Raji (cell line): ENCODE results near the gene NR4A1.
A peak's percentile ranks its signal among the peaks of the same experiment; 100 is the strongest.

Experiments used
- POLR2A ChIP-seq: IDR thresholded peaks from 2 replicates; pipeline ENCODE4 v1.6.1; 2011; ENCODE audit warnings: low read depth, low read length, control low read depth; ENCODE audit not compliant: insufficient read depth

NR4A1 gene

DNA sequence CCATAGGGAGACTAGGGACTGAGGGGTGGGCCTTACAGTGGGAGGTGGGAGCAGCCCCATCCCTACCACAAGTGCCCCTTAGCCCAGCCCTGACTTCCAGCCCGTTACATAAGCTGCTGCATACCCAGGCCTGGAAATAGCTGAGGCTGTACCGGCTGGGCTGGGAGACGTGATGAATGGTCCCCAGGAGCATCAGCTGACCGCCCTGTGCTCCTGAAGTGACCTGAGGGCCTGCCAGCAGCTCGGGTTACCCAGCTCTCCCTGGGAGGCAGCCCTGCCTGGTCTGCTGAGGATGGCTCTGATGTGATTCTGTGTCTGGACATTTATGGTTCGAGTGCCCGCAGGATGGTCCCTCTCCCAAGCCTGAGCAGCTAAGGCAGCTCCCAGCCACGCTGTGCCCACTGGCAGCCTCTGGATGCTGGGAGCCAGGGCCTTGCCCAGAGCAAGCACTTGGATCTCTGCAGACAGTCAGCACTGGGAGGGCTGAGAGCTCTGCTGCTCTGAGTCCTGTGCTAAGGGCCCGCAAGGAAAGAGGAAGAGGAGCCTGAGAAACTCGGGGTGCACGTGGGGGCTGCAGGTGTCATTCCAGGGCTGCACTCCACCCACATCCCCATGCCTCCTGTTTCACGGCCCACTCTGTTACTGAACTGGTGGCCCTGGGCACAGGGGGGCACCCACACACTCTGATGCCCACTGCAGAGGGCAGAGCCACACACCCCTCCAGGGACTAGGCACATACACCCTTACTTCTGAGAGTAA lies 24.0 kb upstream of the NR4A1 start:
- no peak for TF ChIP-seq POLR2A

DNA sequence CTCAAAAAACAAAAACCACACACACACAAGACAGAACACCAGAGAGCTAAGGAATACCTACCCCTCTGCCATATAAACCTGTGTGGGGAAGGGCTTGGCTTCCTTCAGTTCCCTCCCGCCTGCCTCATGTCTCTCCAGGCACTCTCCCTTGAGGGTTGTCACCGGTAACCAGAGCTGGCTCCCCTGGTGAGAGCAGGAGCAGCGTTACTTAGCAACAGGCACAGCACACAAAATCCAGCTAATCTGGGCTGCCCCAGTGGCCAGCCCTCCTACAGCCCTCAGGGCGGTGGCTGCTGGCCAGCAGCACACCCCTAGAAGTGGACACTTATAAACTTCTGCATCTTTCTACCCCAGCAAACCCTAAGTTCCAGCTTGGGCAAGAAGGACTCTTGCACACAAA lies 21.6 kb upstream of the NR4A1 start:
- TF ChIP-seq POLR2A = no peak

DNA sequence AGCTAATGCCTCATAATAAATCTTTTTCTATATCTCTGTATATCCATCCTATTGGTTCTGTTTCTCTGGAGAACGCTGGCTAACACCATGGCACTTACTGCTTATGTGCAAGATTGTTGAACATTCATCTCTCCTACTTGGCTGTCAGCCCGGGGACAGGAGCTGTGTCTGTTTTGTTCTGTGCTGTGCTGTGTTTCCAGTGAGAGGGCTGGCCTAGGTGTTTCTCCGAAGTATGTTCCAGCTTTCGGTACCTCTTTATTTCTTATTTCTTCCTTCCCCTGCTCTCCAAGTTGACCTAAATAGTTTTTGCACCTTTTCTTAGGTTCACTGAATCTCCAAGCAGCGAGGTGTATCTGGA lies 18.8 kb upstream of the NR4A1 start:
- no peak for TF ChIP-seq POLR2A

DNA sequence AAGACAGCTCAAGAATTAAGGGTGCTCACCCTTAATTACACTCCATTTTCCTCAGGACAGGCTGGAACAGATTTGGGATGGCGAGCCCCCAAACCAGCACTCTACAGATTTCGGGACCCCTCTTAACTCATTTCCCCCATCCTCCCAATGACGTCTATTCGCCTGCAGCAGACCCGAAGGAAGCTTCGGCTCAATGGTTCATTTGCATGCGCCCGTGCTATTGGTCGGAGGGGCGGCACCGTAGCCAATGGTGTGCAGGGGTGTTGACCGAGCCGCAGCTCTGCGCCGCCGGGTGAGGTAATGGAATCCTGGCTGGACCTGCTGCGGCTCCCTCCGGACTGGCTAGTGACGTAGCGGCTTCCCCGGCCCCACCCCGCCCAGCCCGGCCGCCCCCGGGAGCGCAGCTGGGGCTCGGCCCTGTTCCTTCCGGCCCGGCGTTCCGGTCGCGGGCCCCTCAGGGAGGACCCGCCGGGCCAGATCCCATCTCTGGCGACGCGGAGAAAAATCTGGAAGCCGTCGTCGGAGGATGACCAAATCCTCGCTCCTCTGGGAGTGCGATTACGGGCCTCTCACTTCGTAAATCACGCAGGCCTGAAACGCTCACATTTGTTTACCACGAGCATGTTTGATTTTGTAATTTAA lies 18.3 kb upstream of the NR4A1 start:
- peak; percentile 36; the same call in 1 of the 2 replicates for TF ChIP-seq POLR2A

DNA sequence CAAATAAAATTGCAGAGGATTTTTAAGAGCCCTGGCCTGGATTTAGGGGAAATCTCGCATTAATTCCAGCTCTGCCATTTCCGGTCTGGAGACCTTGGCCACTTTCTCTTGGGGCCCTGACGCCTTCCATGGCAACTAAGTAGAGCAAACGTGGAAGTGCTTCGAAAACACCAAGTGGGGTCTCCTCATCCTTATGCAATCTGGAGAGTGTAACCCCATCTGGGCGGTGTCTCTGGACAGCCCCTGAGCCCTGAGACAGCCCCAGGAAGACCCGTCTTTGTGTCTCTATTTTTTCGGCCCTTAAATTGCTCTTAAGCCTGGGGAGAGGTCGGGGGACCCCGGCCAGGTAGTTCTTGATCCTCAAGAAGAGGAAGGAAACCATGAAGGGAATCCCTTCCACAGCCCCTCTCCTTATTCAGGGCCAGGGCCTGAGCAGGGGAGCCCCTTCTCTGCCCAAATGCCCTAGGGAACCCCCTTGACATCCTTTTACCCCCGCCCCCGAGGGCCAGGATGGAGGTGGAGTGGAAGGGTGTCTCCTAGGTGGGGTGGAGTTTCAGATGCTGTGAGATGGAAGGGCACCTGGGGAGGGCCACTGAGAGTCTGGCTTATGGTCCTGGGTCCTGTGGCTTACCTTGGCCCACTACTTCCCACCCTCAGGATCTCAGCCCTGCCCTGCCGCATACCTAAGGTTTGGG lies 17.6 kb upstream of the NR4A1 start:
- no peak for TF ChIP-seq POLR2A

DNA sequence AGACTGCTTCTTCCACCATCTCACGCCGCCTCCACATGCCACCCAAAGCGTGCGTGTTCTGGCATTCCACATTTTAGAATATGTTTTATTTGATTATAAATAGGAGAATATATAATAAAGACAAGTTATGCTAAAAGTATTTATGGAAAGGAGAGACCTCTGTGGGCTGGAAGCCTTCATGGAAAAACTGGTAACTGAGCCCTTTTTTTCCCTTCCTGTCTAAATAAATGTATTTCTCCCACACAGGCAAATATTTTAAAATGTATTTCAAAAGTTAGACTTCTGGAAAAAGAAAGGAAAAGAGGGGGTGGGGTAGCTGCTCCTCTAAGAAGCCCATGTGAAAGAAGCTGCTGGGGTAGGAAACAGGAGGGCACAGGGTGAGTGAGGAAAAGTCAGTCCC lies 16.1 kb upstream of the NR4A1 start:
- no peak for TF ChIP-seq POLR2A

DNA sequence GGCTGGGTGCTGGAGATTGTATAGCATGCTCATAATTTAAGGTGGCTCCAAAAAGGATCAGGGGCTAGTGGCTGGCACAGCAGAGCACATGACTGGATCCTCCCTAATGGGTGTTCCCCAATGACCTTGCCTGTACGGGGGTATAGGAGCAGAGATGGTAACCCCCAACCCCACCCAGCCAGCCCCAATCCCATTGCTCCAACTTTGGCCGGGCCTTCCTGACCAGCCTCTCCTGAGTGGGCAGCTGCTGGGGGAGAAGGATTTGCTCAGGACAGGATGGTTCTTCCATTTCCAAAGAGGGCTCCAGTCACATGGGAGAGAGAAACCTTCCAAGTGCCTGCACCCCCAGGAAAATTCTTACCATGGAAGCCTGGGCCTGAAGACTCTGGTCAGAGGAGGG lies 15.3 kb upstream of the NR4A1 start:
- no peak for TF ChIP-seq POLR2A

DNA sequence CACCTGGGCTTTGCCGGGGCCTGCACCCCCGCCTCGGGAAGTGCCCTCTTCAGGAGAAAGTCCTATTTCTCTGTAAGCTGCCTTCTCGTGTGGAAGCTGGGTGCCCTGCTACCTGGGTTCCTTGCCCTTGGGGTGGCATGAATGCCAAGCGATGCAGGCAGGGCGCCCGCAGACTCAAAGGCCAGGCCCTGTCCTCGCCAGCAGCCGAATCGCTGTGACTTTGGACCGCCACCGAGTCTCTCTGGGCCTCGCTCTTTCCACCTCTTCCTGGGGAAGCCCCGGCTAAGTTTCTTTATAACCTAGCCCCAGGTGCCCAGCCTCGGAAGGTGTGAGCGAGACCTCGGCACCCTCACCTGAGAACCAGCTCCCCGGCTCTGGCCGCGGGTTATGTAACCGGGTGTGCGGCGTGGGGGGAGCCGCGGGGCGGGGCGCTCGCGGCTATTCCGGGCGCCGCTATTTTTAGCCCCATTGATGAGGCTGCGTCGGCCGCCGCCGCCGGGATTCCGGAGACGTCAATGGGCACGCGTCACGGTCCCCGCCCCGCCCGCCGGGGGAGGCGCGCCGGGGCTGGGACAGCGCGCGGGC lies 14.6 kb upstream of the NR4A1 start:
- TF ChIP-seq POLR2A = no peak

DNA sequence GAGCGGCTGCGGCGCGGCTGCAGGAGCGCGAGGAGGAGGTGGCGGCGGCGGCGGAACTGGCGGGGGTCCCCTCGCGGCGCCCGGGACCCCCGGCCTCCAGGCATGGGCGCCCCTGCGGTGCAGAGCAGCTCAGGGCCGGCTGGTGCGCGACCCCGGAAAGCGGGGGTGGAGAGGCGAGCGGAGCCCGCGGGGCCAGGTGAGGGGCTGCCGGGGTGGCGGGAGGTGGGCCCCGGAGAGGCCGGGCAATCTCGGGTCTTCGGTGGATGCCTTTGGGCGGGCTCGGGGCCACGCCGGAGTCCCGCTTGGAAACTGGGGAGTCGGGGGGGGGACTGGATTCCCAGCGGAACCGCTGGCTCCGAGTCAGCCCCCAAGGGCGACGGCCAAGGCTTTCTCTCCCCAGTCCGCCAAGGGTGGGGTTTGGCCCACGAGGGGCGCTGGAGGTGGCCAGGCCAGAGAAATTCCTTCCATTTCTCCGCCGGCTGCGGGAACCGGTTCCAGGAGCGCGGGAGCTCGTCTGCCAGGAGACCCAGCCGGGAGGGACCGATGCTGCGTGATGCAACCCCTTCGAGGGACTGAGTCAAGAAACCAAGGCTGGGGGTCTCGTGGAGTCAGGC lies 13.9 kb upstream of the NR4A1 start:
- TF ChIP-seq POLR2A = no peak

DNA sequence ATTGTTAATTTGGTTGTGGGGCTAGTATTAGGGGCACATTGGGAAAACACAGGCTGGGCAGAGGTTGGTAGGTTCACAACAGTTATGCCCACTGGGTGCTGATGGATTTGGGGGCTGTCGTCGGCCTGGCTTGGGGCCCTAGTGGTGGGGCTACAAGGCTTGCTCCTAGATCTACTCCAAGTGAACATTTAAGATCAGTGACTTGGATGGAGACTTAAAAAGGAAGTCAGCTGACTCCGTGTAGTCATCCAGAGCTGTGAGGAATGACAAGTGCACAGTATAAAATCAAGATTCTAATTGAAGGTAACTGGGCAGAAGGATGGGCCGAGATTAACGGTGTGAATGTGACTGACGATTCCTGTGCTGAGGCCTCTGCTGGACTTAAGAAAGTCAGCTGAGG lies 12.8 kb upstream of the NR4A1 start:
- no peak for TF ChIP-seq POLR2A

DNA sequence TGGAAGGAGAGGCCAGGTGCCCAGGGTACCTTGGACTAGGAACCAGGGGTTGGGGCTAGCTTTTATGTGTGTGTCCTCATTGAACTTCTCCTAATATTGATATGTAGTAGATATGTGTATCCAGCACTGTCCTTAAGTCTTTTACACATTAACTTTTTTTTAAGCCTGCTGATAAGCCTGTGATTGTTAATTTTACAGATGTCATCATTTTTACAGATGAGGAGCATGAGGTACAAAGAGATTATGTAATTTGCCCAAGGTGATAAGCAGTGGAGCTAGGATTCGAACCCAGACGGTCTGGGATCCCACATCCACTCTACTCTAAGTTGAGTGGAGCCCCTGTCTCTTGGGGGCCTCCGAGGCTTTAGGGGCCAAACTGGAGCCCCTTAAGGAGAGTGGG lies 10.2 kb upstream of the NR4A1 start:
- TF ChIP-seq POLR2A = no peak

DNA sequence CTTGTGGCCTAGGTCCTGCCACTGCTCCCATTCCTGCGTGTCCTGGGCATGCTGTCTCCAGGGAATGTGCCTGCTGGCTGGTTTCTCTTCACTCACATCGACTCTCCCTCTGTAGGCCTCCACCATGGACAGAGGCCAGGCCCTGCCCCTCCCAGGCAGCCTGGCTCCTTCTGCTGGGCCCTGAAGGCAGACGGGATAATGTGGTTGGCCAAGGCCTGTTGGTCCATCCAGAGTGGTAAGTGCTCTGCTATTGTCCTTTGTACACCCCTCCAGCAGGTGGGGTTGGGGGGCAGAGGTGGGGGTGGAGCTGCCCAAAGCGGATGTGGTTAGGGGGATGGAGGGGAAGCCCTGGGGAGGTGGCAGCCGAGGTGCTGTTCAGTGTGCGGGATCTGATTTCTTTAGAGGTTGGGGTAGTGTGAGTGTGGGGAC lies 9.5 kb upstream of the NR4A1 start:
- no peak for TF ChIP-seq POLR2A

DNA sequence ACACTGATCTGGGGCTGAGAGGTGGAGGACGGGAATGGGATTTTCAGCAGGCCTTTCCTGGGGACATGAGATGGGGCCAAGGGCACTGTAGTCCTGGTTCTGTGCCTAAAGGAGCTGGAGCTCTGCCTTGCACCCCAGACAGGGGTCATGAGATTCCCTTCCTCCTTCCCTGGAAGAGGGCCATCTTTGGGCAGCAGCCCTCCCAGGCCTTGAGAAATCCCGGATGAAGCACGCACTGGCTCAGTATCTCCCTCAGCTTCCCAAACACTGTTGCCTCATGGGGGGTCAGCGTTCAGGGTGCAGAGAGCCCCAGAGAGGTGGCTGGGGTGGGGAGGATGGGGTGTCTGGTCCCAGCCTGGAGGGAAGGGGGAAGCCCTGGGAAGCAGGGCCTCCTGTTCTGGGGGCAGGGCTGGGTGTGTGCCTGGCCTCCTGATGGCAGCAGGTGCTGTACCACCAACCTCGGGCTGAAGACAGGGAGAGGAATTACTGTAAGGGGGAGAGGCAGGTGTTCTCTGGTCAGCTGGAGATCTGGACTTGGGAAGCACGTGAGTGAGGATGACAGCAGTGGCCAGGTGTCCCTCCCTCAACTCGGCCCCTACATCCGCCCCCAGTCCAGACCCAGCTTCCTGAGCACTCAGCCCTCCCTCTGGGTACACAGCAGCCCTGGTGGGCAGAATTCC lies 8.4 kb upstream of the NR4A1 start:
- no peak for TF ChIP-seq POLR2A

DNA sequence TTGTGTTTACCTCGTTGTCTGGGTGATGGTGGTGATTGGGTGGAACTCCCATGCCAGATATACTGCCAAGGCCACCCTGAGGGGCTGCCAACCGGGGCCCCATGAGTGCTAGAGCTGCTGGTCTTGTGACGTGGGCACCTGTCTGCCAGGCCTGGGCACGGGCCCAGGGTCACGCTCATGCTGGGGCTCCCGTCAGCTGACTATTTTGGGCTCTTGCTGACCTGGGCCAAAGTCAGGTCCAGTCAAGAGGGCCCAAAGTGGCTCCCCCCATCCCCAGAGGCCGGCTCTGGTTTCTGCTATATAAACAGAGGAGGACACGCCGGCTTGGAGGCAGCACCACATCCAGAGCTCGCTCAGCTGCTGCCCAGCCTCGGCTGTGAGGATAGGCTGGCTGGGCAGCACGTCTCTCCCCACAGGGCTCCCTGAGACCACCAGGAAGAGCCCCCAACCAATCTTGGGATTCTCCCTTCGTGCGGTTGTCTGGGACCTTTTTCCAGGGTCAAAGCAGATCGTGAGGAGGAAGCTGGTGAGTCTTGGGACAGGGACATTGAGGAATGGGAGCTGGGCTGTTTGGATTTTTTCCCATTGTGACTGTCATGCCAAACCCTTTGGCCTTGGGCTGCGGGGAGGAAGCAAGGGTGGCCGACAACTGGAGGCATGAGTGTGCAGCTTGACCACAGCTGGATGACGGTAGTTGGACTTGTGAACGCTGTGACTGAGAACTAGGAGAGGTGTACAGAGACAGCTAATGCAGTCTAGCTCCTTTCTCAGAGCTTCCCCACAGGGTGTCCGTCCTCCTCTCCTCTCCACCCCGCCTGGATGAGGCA lies 7.6 kb upstream of the NR4A1 start:
- no peak for TF ChIP-seq POLR2A

DNA sequence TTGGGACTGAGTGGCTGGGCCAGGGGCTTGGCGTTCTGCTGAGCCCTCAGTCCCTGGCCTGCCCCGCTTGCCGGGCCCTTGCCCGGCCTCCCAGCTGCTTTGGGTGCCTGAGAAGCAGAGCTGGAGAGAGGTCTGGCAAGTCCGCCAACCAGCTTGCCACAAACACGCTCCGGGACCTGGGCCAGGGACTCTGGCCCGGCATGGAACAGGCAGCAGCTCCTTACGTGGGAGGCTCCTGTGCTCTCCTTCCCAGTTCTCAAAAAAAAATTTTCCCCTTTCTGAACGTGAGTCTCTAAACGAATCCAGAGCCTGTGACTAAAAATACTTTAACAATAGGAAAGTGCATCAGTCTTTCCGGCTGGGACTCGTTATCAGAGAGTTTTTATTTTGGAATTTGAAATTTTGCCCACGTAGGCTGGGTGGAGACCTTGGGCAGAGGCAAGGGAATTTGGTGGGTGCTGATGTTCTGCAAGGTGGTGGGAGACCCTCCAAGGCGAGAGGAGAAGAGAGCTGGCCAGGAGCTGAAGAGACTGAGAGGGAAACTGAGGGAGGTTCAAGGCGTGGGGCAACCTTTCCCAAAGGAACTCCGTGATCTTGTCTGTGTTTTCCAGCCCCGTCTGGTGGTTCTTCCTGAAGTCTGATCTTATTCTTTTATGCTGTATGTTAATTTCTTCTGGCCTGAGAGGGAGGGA lies 6.8 kb upstream of the NR4A1 start:
- TF ChIP-seq POLR2A = no peak
